GM21390 (cell line): ENCODE measurements around the gene TCERG1.
"Not testable (repeated sequence)": the region's sequence is repeated elsewhere in the genome, so short reads cannot be mapped to it uniquely, and the experiment has no call there.

Experiments used
- ATAC-seq: cut with Tn5 transposase; IDR thresholded peaks from one replicate; pipeline ENCODE4 v1.9.1; 2021; ENCODE audit not compliant: unreplicated experiment

TCERG1 gene

DNA sequence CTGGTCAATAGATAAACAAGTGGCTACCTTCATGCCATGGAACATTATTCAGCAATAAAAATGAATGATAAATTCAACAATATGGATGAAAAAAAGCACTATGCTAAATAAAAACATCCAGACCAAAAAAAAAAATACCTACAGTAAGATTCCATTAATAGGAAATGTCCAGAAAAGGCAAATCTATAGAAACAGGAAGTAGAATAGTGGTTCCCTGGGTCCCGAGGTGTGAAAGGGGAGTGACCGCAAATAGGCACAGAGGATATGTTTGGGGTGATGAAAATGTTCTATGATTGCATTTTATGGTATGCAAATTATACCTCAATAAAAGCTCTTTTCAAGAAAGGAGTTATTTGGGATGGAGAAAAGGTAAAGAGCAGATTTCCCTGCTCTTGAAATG lies 72.4 kb downstream of the TCERG1 start:
- ATAC-seq = no peak

DNA sequence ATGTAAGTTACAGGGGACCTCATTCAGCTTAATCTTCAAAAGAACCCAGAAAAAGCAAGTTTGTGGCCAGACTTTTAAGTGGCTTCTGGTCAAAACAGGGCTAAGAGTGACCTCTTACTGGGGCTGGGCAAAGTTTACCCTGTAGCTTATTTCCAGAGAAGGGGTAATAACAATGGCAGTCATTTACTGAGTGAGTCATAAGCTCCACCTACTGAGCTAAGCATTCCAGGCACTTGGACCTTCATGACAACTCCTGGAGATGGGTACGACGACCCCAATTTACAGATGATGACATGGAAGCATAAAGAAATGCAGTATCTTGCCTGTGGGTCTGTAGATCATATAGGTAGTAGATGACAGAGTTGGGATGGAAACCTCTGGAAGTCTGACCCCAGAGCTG lies 73.6 kb downstream of the TCERG1 start:
- ATAC-seq = no peak

DNA sequence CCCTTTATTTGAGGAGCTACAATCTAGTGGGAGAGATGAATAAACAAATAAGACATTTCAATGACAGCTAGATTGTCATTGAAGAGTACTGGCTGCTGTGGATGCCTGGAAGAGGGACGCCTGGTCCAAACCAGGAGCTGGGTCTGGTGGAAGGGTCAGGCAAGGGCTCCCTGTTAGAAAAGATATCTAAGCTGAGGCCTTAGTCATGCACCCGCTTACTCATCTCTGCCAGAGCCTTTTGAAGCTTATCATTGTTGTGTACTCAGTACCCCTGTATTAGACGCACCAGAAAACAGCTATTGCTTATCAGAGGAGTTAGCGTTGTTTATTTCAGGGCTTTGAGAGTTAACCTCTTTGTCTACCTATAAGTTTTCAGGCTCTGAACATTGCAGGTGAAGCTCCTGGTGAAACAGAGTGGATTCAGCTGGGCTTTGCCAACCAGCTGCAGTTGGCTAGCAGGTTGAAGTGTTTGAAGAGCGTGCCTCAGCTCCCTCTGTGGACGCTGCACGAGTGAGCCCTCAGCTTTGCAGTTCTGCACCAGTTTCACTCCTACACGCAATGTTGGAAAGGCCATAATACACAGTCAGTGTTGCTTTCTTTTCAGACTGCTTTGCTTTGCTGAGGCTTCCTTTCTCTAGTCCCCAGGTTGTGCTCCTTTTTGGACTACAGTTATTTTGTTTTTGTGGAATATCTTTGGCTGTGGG lies 74.4 kb downstream of the TCERG1 start:
- no peak for ATAC-seq

DNA sequence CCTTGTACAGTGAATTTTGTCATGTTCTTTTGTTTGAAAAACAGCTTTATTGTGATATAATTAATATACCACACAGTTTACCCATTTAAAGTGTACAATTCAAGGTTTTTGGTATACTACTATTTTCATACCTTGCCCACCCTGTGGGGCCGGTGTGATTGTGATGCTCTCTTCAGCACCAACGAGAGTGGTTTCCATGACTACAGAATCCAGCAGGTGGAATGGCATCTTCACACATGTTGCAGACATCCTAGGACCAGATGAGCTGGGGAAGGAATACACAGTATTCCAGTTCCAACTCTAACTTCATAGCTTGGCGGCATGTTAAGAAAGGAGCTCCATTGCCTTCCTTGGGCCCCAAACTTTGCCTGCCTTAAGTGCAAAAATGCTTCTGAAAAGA lies 76.6 kb downstream of the TCERG1 start:
- no peak for ATAC-seq

DNA sequence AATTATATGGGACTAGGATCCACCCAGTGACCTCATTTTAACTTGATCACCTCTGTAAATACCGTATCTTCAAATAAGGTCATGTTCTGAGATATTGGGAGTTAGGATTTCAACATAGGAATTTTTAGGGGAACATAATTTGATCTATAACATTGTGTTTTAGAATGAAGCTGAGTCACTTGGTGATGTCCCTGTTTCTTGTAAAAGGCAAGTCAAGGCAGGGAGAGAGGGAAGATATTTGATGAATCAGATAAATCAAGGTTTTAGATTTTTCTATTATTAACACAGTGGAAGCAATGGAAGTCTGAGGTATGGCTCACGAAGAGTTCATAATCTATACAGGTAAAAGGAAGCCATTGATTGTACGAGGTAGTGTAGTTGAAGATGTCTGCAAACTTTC lies 80.7 kb downstream of the TCERG1 start:
- no peak for ATAC-seq

DNA sequence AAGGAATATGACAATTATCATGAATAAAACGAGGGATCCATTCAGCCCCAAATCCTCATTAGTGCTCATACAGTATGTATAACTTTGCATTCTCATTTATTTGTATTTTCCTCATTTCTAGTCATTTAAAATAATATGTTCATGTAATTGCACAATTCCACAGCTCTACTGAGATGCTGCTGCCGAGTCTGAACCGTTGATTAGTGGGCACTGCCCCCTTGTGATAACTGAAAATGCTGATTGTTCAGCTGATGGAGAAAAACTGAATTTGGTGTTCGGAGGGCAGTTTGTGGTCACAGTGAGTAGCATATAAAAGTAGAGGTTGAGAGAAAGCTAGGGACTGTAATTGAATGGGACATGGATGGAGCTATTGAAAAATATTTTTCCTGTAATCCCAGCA lies 81.1 kb downstream of the TCERG1 start:
- no peak for ATAC-seq

DNA sequence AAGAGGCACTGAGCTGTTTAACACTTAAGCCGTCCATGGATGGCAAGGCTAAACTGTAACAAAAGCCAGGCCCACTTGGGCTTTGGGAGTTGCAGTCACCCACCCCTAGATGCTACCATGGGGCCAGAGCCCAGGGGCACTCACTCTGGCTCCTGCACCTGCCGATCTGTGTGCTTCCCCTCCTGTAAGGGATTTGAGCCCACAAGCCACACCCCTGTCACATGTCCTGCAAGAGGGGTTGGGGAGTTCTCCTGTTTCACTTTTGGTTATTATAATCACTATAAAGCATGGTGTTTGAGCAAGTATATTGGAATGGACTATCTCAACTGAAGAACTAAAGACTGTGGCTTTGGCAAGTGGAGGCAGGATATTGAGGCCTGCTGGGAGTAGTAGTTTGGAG lies 82.9 kb downstream of the TCERG1 start:
- ATAC-seq = peak; percentile 53

DNA sequence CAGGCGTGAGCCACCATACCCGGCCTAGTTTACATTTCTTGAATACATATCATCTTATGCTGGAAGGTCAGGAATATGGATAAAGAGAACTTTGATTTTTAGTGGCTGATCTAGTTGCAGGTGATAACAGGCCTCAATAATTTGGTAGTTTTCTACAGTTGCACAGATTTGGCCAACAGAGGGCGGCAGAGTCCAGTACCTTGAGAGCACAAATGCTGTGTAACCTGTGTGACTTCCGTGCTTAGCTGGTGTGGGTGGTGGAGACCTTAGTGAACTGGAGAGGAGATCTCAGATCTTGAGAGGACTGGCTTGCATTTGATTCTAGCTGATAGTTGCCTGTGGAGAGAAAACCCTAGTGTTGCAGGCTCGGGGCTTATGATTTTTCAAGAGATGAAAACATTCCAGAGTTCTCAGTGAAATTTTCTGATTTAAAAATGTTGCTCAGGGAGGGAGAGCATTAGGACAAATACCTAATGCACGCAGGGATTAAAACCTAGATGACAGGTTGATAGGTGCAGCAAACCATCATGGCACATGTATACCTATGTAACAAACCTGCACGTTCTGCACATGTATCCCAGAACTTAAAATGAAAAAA lies 86.2 kb downstream of the TCERG1 start:
- ATAC-seq = peak; percentile 98

DNA sequence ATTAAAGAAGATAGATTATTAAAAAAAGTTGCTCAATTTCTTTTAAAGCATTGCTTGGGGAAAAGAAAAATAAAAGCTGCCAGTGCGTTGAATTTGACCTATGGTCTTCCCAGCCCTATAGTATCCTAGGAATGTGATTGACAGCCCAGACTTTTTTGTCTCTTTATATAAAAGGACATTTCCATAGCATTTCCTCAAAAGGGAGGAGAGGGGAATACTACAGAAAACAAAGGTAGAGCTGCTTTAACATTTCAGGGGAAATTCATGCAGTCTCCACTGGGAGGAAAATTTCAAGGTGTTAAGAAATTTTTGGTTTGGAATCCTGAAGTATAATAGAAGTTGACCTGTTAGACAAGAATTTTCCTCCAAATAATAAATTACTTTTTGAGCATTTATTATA lies 86.7 kb downstream of the TCERG1 start:
- ATAC-seq = no peak

DNA sequence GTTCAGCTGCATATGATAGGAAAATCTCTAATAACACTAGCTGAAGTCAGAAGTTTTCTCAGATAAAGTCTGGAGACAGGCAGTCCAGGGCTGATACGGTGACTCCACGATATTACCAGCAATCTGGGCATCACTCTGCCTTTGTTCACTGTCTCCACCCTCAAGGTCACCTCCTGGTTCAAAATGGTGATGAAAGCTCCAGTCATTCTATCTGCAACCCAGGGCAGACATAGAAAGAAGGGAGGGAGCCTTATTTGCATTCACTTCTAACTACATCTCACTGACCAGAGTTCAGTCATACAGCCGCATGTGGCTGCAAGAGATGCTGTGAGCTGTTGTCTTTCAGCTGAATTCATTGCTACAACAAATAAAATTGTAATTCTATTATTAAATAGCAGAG lies 91.3 kb downstream of the TCERG1 start:
- ATAC-seq = no peak

DNA sequence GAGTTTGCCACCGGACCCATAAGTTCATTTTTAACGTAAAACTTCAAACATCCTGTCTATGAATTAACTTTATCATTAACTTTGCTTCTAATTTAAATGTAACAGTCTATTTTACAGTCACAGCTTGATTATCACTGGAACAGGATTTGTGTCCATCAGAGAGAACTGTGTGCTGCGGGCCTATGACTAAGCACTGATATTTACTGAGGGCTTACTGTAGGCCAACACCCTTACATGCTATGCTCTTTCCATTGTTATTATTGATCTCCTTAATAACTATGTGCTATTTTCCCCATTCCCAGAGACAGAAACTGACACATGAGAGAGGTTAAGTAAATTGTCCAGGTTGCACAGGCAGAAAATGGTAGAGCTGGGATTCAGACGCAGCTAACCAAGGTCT lies 92.8 kb downstream of the TCERG1 start:
- no peak for ATAC-seq

DNA sequence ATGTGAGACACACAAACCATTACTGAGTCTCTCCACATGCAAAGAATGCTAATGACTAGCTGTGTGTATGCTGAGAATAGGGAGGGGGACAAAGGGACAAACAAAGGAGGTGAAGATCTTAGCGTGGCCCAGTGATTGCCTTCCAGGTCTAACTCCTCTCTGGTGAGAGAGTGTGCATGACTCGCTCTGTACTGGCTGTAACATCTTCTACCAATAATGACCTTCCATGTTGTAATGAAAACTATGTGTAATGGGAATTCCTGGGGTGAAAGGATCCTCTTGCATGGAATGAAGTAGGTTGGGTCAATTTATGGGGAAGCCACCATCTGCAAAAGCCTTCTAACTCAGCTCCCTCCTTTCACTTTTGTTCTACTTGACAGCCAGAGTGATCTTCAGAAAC lies 93.3 kb downstream of the TCERG1 start:
- ATAC-seq = no peak

DNA sequence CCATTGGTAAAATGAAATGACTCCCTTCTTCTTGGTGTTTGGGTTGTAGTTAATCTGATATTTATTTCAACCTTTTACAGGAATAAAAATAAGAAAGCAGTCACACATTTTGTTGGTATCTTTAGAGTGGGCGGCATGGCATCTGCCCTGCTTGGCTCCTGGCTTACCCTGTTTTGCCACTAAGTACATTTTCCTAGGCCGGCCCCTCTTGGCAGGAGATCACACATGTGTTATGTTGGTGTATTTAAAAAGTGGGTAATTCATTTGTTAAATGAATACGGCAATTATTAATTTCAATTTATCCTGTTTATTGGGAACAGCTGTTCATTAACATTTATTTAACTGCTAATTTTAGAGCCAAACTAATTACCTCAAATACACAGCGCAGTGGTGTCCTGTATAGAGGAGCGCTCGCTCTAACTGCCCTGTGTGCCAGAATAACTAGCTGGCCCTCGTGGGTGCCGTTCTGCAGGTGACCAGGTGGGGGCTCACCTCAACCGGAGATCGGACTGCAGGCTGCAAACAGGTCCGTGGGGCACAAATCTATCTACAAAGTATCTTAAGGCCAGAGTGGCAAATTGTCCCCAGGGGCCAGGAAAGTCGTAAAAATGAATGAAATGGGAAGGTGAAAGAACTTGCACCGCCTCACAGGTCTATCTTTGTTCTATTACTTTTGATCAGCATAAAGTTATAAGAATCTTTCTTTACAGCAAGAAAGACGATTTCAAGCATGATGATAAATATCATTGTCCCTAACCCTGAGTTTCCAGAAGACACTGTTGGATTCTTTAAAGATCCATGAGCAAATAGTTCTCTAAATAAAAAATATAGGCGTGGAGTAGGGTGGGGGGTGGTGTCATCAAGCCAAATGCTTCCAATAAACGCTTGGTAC lies 95.1 kb downstream of the TCERG1 start:
- ATAC-seq = peak; percentile 99

DNA sequence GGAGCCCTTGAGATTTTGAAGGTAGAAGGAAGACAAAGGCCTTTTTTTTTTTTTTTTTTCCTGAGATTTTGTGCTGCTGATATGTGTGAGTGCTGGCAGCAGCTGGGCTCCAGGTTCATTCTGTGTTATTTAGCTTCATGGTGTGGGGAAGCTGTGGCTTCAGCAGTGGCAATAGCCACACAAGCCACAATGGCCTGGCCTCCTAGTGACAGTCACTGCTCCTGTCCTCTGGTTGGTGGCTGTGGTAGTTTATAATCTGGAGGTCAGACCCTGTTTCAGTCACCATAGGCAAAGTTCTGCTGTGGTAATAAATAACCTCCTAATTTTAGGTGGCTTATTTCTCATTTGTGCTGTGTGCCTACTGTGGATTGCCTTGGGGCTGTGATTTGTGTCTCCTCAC lies 97.1 kb downstream of the TCERG1 start:
- ATAC-seq = no peak

DNA sequence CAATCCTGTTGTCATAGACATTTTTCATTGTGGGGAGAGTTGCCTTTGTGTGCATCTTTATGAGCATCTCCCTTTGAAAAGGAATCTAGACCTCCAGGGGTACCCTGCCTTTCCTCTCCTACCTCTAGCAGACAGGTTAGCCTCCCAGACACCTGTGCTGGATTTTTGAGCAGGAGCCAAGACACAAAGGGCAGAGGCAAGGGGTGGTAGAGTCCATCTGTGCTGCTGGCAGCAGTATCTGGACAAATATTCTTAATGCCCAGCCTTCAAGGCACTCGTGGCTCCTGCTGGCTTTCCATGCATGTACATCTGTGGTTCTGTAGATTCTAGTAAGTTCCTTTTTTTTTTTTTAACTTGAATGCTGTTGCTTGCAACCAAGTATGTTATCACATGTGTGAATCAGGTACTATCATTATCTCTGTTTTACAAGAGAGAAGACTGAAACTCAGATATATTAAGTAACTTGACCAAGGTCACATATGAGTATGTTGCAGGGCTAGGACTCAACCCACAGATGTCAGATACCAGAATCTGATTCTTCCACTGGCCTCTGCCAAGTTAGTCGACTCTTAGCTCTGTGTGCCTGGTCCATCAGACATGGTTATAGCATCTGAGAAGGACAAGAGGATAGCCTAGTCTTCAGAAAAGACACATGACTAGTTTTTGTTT lies 101.8 kb downstream of the TCERG1 start:
- ATAC-seq = peak; percentile 54

DNA sequence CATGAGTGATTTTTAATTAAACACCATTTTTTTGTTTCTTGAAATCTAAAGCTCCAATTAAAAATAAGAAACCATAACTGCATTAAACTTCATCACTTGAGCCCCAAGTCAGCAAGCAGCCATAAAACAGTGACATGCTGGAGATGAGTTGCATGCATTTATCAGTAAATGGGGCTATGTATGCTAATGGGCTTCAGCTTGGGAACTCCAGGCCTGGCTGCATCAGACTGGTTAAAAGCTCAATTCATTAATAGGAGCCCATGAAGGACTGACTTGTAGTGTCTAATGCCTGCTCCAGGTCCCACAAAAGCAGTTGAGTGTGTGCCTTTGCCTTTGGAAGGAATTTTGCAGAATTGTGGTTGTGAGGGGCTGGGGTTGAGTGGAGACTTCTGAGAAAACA lies 102.5 kb downstream of the TCERG1 start:
- ATAC-seq = no peak

DNA sequence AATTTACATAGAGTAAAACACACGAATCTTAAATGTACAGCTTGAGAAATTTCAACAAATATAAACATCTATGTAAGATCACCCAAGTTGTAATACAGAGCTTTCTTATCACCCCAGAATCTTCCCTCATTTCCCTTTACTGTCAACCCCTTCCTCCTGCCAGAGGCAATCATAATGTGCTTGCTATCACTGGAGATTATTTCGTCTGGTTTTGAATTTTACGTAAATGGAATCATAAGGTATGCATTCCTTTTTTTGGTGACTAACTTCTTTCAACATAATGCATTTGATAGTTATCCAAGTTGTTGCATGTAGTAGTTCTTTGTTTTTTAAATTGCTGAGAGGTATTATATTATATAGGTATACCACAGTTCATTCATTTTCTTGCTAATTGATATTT lies 106.3 kb downstream of the TCERG1 start:
- ATAC-seq = no peak

DNA sequence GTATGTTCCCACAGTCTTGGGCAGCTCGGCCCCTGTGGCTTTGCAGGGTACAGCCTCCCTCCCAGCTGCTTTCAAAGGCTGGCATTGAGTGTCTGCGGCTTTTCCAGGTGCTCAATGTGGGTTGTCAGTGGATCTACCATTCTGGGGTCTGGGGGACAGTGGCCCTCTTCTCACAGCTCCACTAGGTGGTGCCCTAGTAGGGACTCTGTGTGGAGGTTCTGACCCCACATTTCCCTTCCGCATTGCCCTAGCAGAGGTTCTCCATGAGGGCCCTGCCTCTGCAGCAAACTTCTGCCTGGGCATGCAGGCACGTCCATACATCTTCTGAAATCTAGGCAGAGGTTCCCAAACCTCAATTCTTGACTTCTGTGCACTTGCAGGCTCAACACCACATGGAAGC lies 109.8 kb downstream of the TCERG1 start:
- not testable (repeated sequence) for ATAC-seq

DNA sequence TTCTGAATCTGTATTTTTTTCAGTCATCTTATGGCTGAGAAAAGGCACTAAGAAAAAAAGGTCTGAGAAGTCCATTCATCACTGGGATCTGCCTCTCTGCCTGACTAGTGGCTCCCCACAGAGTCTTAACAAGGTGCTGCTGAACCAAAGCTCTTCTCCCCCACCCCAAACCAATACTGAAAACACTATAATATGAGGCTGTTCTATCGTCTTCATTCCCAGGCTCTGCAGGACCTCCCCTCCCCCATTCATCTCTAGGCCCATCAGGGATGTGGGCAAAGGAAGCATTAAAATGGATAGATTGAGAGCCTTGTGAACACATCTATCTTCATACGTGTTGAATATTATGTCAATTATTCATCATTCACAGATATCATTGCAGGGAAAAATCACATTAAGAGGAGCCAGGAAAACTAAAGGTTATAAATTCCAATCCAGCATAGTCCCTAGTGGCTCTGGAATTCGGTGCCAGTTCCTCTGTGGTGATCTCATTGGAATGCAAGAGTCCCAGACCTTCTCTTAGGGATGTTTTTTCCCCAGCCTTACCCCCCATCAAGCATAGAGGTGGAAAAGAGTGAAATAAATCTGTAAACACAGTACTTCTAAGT lies 113.2 kb downstream of the TCERG1 start:
- ATAC-seq = no peak
